GM06990 (cell line): ENCODE results near the gene TMEM236.

Source experiments
- DNase-seq: peaks from one replicate; pipeline ENCODE4 v3.0.0-alpha.2; 2011; ENCODE audit not compliant: insufficient read length; ENCODE audit errors: extremely low read depth
- H3K27me3 ChIP-seq: replicated peaks from 2 replicates; pipeline ENCODE4 v1.6.0; 2011; ENCODE audit warnings: low read length; ENCODE audit not compliant: control insufficient read depth, insufficient read depth
- H3K36me3 ChIP-seq: 2 replicates; pipeline ENCODE4 v1.5.1; 2011; ENCODE audit warnings: low read length; ENCODE audit not compliant: control insufficient read depth, insufficient read depth
- H3K4me3 ChIP-seq: replicated peaks from 2 replicates; pipeline ENCODE4 v1.5.1; 2011; ENCODE audit warnings: low read depth, mild to moderate bottlenecking, control low read depth, low read length
- TF ChIP-seq, protein P1 (sequence below): IDR thresholded peaks from 2 replicates; pipeline ENCODE4 v1.5.1; 2011; ENCODE audit warnings: low read length, control low read depth, mild to moderate bottlenecking, inconsistent platforms; ENCODE audit not compliant: insufficient read depth, poor library complexity, severe bottlenecking

Gene TMEM236

DNA sequence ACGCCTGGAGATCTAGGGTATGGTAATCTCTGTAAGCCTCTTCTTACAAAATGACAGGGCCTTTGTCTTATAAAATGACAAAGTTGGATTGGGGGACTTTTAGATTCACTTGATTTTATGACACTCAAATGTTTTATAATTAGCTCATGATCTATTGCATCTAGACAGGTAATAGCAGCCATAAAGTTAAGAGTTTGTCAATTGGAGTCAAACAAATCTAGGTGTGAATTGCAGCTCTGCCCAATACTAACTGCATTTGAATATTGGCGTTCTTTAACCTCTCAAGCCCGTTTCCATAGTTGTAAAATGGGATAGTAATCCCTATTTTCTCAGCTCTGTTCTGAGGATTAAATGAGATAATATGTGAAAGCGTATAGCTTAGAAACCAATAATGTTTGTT, 43.1 kb downstream of the TMEM236 start:
- H3K4me3 ChIP-seq = no peak overlapping the region
- TF ChIP-seq, protein P1, sequence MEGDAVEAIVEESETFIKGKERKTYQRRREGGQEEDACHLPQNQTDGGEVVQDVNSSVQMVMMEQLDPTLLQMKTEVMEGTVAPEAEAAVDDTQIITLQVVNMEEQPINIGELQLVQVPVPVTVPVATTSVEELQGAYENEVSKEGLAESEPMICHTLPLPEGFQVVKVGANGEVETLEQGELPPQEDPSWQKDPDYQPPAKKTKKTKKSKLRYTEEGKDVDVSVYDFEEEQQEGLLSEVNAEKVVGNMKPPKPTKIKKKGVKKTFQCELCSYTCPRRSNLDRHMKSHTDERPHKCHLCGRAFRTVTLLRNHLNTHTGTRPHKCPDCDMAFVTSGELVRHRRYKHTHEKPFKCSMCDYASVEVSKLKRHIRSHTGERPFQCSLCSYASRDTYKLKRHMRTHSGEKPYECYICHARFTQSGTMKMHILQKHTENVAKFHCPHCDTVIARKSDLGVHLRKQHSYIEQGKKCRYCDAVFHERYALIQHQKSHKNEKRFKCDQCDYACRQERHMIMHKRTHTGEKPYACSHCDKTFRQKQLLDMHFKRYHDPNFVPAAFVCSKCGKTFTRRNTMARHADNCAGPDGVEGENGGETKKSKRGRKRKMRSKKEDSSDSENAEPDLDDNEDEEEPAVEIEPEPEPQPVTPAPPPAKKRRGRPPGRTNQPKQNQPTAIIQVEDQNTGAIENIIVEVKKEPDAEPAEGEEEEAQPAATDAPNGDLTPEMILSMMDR = no peak
- H3K36me3 ChIP-seq = no peaks in the 10 kb centered on the region

DNA sequence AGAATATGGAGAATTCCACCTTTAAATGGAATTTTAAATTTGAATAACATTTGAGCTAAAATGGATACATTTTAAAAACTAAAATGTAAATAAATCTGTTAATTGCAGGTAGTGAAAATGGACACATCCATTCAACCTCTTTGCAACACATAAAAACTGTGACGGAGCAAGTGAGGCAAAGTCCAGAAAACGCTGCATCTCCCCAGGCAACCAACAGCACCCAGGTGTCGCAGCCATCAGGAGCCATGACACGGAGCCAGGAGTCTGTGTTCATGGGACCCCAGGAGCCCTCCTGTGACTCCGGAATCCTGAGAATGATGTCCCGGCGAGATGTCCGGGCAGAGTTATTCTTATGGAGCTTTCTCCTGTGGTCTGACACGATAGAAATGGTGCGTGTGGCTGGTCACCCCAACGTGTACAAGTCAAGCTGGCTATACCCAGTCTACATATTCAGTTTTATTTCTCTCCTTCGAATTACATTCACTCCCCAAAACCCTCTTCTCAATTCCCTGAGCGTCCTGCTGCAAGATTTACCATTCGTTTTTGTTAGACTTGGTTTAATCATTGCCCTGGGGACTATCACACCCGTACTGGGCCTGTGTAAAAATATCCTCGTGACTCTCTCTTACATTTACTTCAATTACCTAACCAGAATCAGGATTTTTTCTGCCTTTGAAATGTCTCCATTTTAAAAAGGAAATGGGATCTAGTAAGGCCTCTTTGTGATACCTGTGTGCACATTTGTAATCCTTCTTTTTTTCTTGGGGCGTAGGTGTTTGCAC, 44.0 kb downstream of the TMEM236 start:
- Histone ChIP-seq H3K27me3 (no peaks in the 10 kb centered on the region), H3K36me3 (no peaks in the 10 kb centered on the region), H3K4me3 (no peak overlapping the region)
- TF ChIP-seq, protein P1 = no peak
- DNase-seq = no peak

More for the DNA sequence above, 43.1 kb downstream of the TMEM236 start:
- no peak for DNase-seq
- H3K27me3 ChIP-seq = no peaks in the 10 kb centered on the region

DNA sequence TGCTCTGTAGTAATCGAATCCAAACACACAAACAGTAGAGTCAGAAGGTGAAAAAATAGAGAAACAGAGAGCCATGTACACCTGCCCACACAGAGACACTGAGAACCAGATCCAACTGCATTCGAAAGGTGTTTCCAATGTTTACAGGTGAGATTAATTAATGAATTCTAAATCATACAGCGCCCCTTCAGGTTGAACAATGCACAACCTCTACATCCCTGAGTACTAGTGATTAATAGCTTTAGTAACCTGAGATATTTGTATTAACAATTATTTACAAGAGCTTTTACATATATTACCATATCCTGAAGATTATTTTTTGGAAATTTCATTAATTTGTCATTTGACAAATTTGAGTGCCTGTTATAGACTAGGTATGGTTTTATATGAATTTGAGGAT, 49.5 kb downstream of the TMEM236 start:
- Histone ChIP-seq H3K36me3 (no peaks in the 10 kb centered on the region), H3K27me3 (no peaks in the 10 kb centered on the region), H3K4me3 (no peak overlapping the region)
- DNase-seq = no peak
- TF ChIP-seq, protein P1 = peak; percentile 30

DNA sequence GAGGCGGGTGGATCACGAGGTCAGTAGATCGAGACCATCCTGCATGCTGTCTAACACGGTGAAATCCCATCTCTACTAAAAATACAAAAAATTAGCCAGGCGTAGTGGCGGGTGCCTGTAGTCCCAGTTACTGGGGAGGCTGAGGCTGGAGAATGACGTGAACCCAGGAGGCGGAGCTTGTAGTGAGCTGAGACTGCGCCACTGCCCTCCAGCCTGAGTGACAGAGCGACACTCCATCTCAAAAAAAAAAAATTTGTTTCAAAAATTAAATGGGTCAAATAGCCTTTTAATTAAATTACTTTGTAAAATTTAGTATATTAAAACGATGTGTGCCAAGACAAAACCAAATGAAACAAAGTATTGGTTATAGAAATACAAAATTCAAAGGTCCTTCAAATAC, 50.3 kb downstream of the TMEM236 start:
- Histone ChIP-seq H3K4me3 (no peak overlapping the region), H3K36me3 (no peaks in the 10 kb centered on the region), H3K27me3 (no peaks in the 10 kb centered on the region)
- DNase-seq = no peak
- TF ChIP-seq, protein P1 = no peak

DNA sequence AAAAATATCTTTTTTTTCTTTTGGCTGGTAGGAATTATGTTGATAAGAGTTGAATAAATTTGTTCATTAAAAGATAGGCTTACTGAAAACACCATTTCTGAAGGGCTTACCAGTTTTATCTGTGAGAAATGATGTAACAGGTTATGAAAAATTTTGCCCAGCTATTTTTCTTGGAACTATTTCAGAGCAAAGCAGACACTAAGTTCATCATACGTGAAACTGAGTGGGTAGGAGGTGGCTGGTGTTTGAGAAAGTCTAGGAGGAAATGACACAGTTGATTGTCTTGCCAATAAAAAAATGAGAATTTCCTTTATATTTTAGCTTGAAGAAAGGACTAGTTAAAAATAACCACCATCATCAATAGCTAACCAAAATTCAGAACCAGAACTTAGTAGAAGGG, 51.0 kb downstream of the TMEM236 start:
- Histone ChIP-seq H3K4me3 (no peak overlapping the region), H3K36me3 (no peaks in the 10 kb centered on the region), H3K27me3 (no peaks in the 10 kb centered on the region)
- TF ChIP-seq, protein P1 = no peak
- DNase-seq = no peak
